Right atrium auricular region (tissue), 2 donors: Measurements from ENCODE around the gene CBLC. TPM values are rescaled to one million over a fixed set of nuclear protein-coding genes. Genes with fewer than 3 reads are reported as not detected.

Experiments
- DNase-seq: peaks from one replicate; pipeline ENCODE4 v3.0.0-alpha.2; 2019; ENCODE audit warnings: low spot score
- H3K27ac ChIP-seq, 2 donors: fragments of 200-600 bp; sonication (generic); 1 replicate in 1 of 2; 2 replicates in 1 of 2; pipeline ENCODE4 v1.5.1; 2016 to 2019
- H3K27me3 ChIP-seq, 2 donors: fragments of 200-600 bp; sonication (generic); one replicate each; pipeline versions ENCODE4 v1.5.1 to v1.6.0; 2017 to 2019
- H3K36me3 ChIP-seq: fragments of 200-600 bp; sonication (generic); one replicate; pipeline ENCODE4 v1.5.1; 2016
- H3K4me1 ChIP-seq, 2 donors: fragments of 200-600 bp; sonication (generic); one replicate each; pipeline versions ENCODE4 v1.5.1 to v1.6.0; 2017 to 2019
- H3K4me3 ChIP-seq, 2 donors: fragments of 200-600 bp; sonication (generic); 1 replicate in 1 of 2; 2 replicates in 1 of 2; pipeline ENCODE4 v1.5.1; 2017 to 2019; ENCODE audit warnings: mild to moderate bottlenecking in 1 of 2, moderate library complexity in 1 of 2
- H3K9me3 ChIP-seq, 2 donors: fragments of 200-600 bp; sonication (generic); one replicate each; pipeline ENCODE4 v1.5.1; 2019
- microRNA-seq, 2 donors: library from miRNA; unstranded; fragments of <30 nt; microRNA quantifications; one replicate each; pipeline ENCODE4, GENCODE V29; 2016 to 2017; ENCODE audit warnings: borderline number of aligned reads in 2 of 2, borderline replicate concordance in 1 of 2
- total RNA-seq, 2 donors: library from RNA; depleted of rRNA; stranded (reverse); fragments of >200 nt; gene quantifications; one replicate each; pipeline ENCODE4 v1.1.0, GENCODE V29; 2016
- TF ChIP-seq, protein P1 (sequence below), 2 donors: fragments of 200-600 bp; sonication (generic); IDR thresholded peaks; one replicate each; pipeline ENCODE4 v1.5.1; 2019; ENCODE audit warnings: antibody characterized with exemption in 2 of 2

Gene CBLC
- total RNA-seq, 2 donors from 2014 or later: not detected

GRCh38 chr19:44848812-44849447 is 71.2 kb downstream of the CBLC start:
- H3K27me3 ChIP-seq: no peaks in the 10 kb centered on the region
- no peaks in the 10 kb centered on the region for H3K9me3 ChIP-seq
- peak overlapping the region; percentile 96 to 100 for H3K4me3 ChIP-seq
- peak overlapping the region; percentile 96 to 99 for H3K27ac ChIP-seq
- no peaks in the 10 kb centered on the region for H3K36me3 ChIP-seq
- peaks cover 0 to 57% of the 10 kb centered on the region in 2 donors for H3K4me1 ChIP-seq
- TF ChIP-seq, protein P1, sequence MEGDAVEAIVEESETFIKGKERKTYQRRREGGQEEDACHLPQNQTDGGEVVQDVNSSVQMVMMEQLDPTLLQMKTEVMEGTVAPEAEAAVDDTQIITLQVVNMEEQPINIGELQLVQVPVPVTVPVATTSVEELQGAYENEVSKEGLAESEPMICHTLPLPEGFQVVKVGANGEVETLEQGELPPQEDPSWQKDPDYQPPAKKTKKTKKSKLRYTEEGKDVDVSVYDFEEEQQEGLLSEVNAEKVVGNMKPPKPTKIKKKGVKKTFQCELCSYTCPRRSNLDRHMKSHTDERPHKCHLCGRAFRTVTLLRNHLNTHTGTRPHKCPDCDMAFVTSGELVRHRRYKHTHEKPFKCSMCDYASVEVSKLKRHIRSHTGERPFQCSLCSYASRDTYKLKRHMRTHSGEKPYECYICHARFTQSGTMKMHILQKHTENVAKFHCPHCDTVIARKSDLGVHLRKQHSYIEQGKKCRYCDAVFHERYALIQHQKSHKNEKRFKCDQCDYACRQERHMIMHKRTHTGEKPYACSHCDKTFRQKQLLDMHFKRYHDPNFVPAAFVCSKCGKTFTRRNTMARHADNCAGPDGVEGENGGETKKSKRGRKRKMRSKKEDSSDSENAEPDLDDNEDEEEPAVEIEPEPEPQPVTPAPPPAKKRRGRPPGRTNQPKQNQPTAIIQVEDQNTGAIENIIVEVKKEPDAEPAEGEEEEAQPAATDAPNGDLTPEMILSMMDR (IDR thresholded peaks at IDR 0.05): no peak
- DNase-seq: no peak

Small RNA genes within 50 kb of the gene (microRNA-seq; reads per million reads assigned to microRNA genes)
- gene MIR8085: 0 to 0.71 reads per million in 2 donors

Other genes starting within 250 kb of the CBLC start
- gene CEACAM20, start 248.2 kb upstream of the CBLC start, total RNA-seq: not detected
- gene IGSF23, start 164.3 kb upstream of the CBLC start, total RNA-seq: not detected
- gene PVR, start 134.0 kb upstream of the CBLC start, total RNA-seq: 100 to 1,000 TPM in 1 of 2 donors, 10 to 100 TPM in 1; 72.4 to 104 TPM
- gene CEACAM19, start 106.4 kb upstream of the CBLC start, total RNA-seq: 1 to 10 TPM; 2.3 to 3.1 TPM
- gene CEACAM16, start 78.7 kb upstream of the CBLC start, total RNA-seq: not detected
- 10 to 100 TPM; 15.3 to 25.2 TPM for gene BCL3, start 29.2 kb upstream of the CBLC start, total RNA-seq
- gene BCAM, start 31.2 kb downstream of the CBLC start, total RNA-seq: 100 to 1,000 TPM in 1 of 2 donors, 10 to 100 TPM in 1; 82.1 to 102 TPM
- gene NECTIN2, start 68.4 kb downstream of the CBLC start, total RNA-seq: 10 to 100 TPM; 65.1 to 95.7 TPM
- gene TOMM40, start 113.4 kb downstream of the CBLC start, total RNA-seq: 10 to 100 TPM; 33.7 to 39.0 TPM
- 100 to 1,000 TPM in 1 of 2 donors, 10 to 100 TPM in 1; 85.3 to 403 TPM for gene APOE, start 127.9 kb downstream of the CBLC start, total RNA-seq
- gene APOC1, start 136.7 kb downstream of the CBLC start, total RNA-seq: 1 to 10 TPM; 3.6 to 6.5 TPM
- gene APOC4, start 164.3 kb downstream of the CBLC start, total RNA-seq: not detected
- not detected for gene APOC2, start 168.2 kb downstream of the CBLC start, total RNA-seq
- gene CLPTM1, start 177.5 kb downstream of the CBLC start, total RNA-seq: 10 to 100 TPM; 75.9 to 83.5 TPM
- 1 to 10 TPM; 1.3 to 3.1 TPM for gene RELB, start 223.6 kb downstream of the CBLC start, total RNA-seq